ENCODE data around the gene SMARCC1. TPM values are rescaled to one million over a fixed set of nuclear protein-coding genes. Genes with fewer than 3 reads are reported as not detected.
"Not testable (repeated sequence)": the region's sequence is repeated elsewhere in the genome, so short reads cannot be mapped to it uniquely, and the experiment has no call there.

The SMARCC1 gene
- total and polyA plus RNA-seq, 2 experiments from 2014 or later = 35.5 to 38.2 TPM

- Histone ChIP-seq H3K9me3 (ENCODE audit: low read depth) (no peaks in the 10 kb centered on the region), H3K79me2 (peaks cover 26% of the 10 kb centered on the region), H3K4me2 (no peak overlapping the region), H3K9me2 (replicated peaks; ENCODE audit: insufficient read depth) (no peaks in the 10 kb centered on the region), H3K4me1 (ENCODE audit: insufficient read depth) (no peaks in the 10 kb centered on the region), H4K20me1 (ENCODE audit: insufficient read depth, poor library complexity, severe bottlenecking) (no peaks in the 10 kb centered on the region), H2AFZ (no peak overlapping the region), H3K36me3 (replicated peaks; ENCODE audit: insufficient read depth, low read depth) (no peaks in the 10 kb centered on the region), H3K27ac (no peak overlapping the region), H3K4me3 (no peak overlapping the region), H3K27me3 (no peaks in the 10 kb centered on the region)
- DNase-seq (ENCODE audit: low spot score) = no peak
- TF ChIP-seq CTCF (IDR thresholded peaks at IDR 0.05; ENCODE audit: poor library complexity) = no peak
- no peak for TF ChIP-seq EZH2 (IDR thresholded peaks at IDR 0.05; ENCODE audit: borderline replicate concordance)
- TF ChIP-seq EZH2phosphoT487 (IDR thresholded peaks at IDR 0.05; ENCODE audit: low read depth, severe bottlenecking, unreplicated experiment) = no peak
- WGBS (ENCODE audit: low lambda C conversion rate, missing lambda C conversion rate) = 80% methylated on average over 2 of the region's 2 CpGs
Observed at GRCh38 chr3:47732143-47732542, 49.5 kb downstream of the SMARCC1 start.

- H3K4me2 ChIP-seq = no peak overlapping the region
- H3K27me3 ChIP-seq = no peaks in the 10 kb centered on the region
- H3K79me2 ChIP-seq = peaks cover 23% of the 10 kb centered on the region
- H3K27ac ChIP-seq = no peak overlapping the region
- H4K20me1 ChIP-seq (ENCODE audit: insufficient read depth, poor library complexity, severe bottlenecking) = no peaks in the 10 kb centered on the region
- H3K9me3 ChIP-seq (ENCODE audit: low read depth) = no peaks in the 10 kb centered on the region
- no peak overlapping the region for H3K4me3 ChIP-seq
- no peak for DNase-seq (ENCODE audit: low spot score)
- WGBS (ENCODE audit: low lambda C conversion rate, missing lambda C conversion rate) = 94% methylated on average over 8 of the region's 8 CpGs
- no peak overlapping the region for H2AFZ ChIP-seq
- TF ChIP-seq EZH2 (IDR thresholded peaks at IDR 0.05; ENCODE audit: borderline replicate concordance) (no peak), CTCF (IDR thresholded peaks at IDR 0.05; ENCODE audit: poor library complexity) (no peak), EZH2phosphoT487 (IDR thresholded peaks at IDR 0.05; ENCODE audit: low read depth, severe bottlenecking, unreplicated experiment) (no peak)
- H3K36me3 ChIP-seq (replicated peaks; ENCODE audit: insufficient read depth, low read depth) = no peaks in the 10 kb centered on the region
- H3K4me1 ChIP-seq (ENCODE audit: insufficient read depth) = no peaks in the 10 kb centered on the region
- H3K9me2 ChIP-seq (replicated peaks; ENCODE audit: insufficient read depth) = no peaks in the 10 kb centered on the region
Observed at GRCh38 chr3:47731061-47731460, 50.6 kb downstream of the SMARCC1 start.

GRCh38 chr3:47722859-47723258 lies 58.8 kb downstream of the SMARCC1 start:
- WGBS (ENCODE audit: low lambda C conversion rate, missing lambda C conversion rate) = 70% methylated on average over 2 of the region's 2 CpGs
- Histone ChIP-seq H3K4me1 (ENCODE audit: insufficient read depth) (no peaks in the 10 kb centered on the region), H3K27me3 (no peaks in the 10 kb centered on the region), H3K27ac (no peak overlapping the region), H3K4me2 (no peak overlapping the region), H3K9me3 (ENCODE audit: low read depth) (no peaks in the 10 kb centered on the region), H2AFZ (no peak overlapping the region), H3K79me2 (peaks cover 19% of the 10 kb centered on the region), H3K4me3 (no peak overlapping the region), H3K9me2 (replicated peaks; ENCODE audit: insufficient read depth) (no peaks in the 10 kb centered on the region), H4K20me1 (ENCODE audit: insufficient read depth, poor library complexity, severe bottlenecking) (no peaks in the 10 kb centered on the region), H3K36me3 (replicated peaks; ENCODE audit: insufficient read depth, low read depth) (no peaks in the 10 kb centered on the region)
- DNase-seq (ENCODE audit: low spot score) = no peak
- TF ChIP-seq EZH2 (IDR thresholded peaks at IDR 0.05; ENCODE audit: borderline replicate concordance) (no peak), EZH2phosphoT487 (IDR thresholded peaks at IDR 0.05; ENCODE audit: low read depth, severe bottlenecking, unreplicated experiment) (no peak), CTCF (IDR thresholded peaks at IDR 0.05; ENCODE audit: poor library complexity) (no peak)

- H3K36me3 ChIP-seq (replicated peaks; ENCODE audit: insufficient read depth, low read depth); H3K9me2 ChIP-seq (replicated peaks; ENCODE audit: insufficient read depth); H4K20me1 ChIP-seq (ENCODE audit: insufficient read depth, poor library complexity, severe bottlenecking); H3K4me1 ChIP-seq (ENCODE audit: insufficient read depth); DNase-seq (ENCODE audit: low spot score); H3K4me3 ChIP-seq; H2AFZ ChIP-seq; H3K27ac ChIP-seq; H3K9me3 ChIP-seq (ENCODE audit: low read depth); H3K27me3 ChIP-seq; H3K4me2 ChIP-seq: not testable (repeated sequence)
- peaks cover 27% of the 10 kb centered on the region for H3K79me2 ChIP-seq
- WGBS (ENCODE audit: low lambda C conversion rate, missing lambda C conversion rate) = 92% methylated on average over 4 of the region's 4 CpGs
Observed at GRCh38 chr3:47717448-47717847, 64.2 kb downstream of the SMARCC1 start.
